ENCODE measurements around the gene CDK11B.

DNA sequence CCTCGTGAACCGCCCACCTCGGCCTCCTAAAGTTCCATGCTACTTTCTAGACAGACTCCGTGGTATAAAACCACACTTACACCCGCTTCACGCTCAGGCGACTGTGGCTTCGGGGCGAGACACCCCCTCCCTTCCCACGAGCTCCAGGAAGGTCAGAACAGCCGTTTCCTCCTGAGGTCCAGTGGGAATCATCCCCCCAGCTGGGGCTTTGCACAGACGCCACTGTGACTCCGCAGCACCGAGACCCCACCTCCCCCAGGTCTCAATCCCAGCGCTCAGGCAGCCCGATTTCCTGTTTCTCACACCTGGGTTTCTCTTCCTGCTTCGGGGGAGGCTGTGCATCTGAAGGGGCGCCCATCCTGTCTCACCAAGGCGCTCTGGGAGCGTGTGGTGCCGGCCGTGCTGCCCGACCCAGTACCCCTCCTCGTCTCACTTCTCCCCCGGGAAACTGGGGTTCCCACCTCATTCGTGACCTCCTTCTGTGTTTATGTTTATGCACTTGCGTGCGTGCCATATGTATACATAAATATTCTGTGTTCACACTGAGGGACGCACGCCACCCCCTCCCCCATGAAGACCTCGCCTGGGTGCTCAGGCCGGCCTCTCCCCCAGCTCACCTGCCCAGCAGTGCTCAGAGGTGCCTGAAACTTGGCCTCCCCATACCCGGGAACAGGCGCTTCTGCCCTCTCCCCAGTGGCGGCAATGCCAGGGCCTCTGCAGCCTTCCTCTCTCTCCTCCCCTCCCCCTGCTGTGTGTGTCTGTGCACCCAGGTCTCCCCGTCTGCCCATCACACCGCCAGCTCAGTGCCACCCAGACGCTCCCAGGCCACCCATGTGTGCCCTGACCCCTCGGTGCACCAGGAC lies 19.1 kb upstream of the CDK11B start:
- TF ChIP-seq, protein P1, sequence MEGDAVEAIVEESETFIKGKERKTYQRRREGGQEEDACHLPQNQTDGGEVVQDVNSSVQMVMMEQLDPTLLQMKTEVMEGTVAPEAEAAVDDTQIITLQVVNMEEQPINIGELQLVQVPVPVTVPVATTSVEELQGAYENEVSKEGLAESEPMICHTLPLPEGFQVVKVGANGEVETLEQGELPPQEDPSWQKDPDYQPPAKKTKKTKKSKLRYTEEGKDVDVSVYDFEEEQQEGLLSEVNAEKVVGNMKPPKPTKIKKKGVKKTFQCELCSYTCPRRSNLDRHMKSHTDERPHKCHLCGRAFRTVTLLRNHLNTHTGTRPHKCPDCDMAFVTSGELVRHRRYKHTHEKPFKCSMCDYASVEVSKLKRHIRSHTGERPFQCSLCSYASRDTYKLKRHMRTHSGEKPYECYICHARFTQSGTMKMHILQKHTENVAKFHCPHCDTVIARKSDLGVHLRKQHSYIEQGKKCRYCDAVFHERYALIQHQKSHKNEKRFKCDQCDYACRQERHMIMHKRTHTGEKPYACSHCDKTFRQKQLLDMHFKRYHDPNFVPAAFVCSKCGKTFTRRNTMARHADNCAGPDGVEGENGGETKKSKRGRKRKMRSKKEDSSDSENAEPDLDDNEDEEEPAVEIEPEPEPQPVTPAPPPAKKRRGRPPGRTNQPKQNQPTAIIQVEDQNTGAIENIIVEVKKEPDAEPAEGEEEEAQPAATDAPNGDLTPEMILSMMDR (IDR thresholded peaks at IDR 0.05): no peak
- TF ChIP-seq EZH2 (IDR thresholded peaks at IDR 0.05; ENCODE audit: borderline replicate concordance, insufficient read depth, low read depth, low read length, poor library complexity, severe bottlenecking): no peak

All from B cell (primary cell).